Activated CD4-positive, alpha-beta T cell treated with anti-CD3 and anti-CD28 coated beads for 1 hour (primary cell): ENCODE data around the gene EFHD1.
"Not testable (repeated sequence)": the region's sequence is repeated elsewhere in the genome, so short reads cannot be mapped to it uniquely, and the experiment has no call there.

Experiments used
- DNase-seq: peaks from one replicate; pipeline ENCODE4 v3.0.0-alpha.2; 2020

The EFHD1 gene

GRCh38 chr2:232697059-232697806, 63.8 kb downstream of the EFHD1 start, which contains the start of gene GIGYF2:
GIGYF2 (plus strand) TSS chr2:232697331; CDS start chr2:232735198, 37,867 bp downstream.
- peak; percentile 84 for DNase-seq

- no peak for DNase-seq
Observed at GRCh38 chr2:232697807-232698110, 64.4 kb downstream of the EFHD1 start.

GRCh38 chr2:232698556-232699091, 65.2 kb downstream of the EFHD1 start:
- no peak for DNase-seq

- no peak for DNase-seq
Observed at GRCh38 chr2:232699110-232699509, 65.7 kb downstream of the EFHD1 start.

GRCh38 chr2:232700154-232700553, 66.8 kb downstream of the EFHD1 start:
- DNase-seq = no peak

- DNase-seq = no peak
Observed at GRCh38 chr2:232707076-232707475, 73.7 kb downstream of the EFHD1 start.

GRCh38 chr2:232713505-232713904, 80.1 kb downstream of the EFHD1 start:
- no peak for DNase-seq

- DNase-seq = no peak
Observed at GRCh38 chr2:232714969-232715368, 81.6 kb downstream of the EFHD1 start.

GRCh38 chr2:232720056-232720455, 86.7 kb downstream of the EFHD1 start:
- DNase-seq = not testable (repeated sequence)

GRCh38 chr2:232721261-232721660, 87.9 kb downstream of the EFHD1 start:
- DNase-seq = no peak

GRCh38 chr2:232721882-232722281, 88.5 kb downstream of the EFHD1 start:
- no peak for DNase-seq

- no peak for DNase-seq
Observed at GRCh38 chr2:232723027-232723426, 89.6 kb downstream of the EFHD1 start.

- DNase-seq = no peak
Observed at GRCh38 chr2:232728785-232729184, 95.4 kb downstream of the EFHD1 start.

- no peak for DNase-seq
Observed at GRCh38 chr2:232731470-232731869, 98.1 kb downstream of the EFHD1 start.
